GM21423 (cell line): ENCODE results near the gene EMB.
"Not testable (repeated sequence)": the region's sequence is repeated elsewhere in the genome, so short reads cannot be mapped to it uniquely, and the experiment has no call there.

Source experiments
- ATAC-seq: cut with Tn5 transposase; IDR thresholded peaks from one replicate; pipeline ENCODE4 v1.9.1; 2021; ENCODE audit warnings: mild to moderate bottlenecking, moderate library complexity; ENCODE audit not compliant: unreplicated experiment

Gene EMB

DNA sequence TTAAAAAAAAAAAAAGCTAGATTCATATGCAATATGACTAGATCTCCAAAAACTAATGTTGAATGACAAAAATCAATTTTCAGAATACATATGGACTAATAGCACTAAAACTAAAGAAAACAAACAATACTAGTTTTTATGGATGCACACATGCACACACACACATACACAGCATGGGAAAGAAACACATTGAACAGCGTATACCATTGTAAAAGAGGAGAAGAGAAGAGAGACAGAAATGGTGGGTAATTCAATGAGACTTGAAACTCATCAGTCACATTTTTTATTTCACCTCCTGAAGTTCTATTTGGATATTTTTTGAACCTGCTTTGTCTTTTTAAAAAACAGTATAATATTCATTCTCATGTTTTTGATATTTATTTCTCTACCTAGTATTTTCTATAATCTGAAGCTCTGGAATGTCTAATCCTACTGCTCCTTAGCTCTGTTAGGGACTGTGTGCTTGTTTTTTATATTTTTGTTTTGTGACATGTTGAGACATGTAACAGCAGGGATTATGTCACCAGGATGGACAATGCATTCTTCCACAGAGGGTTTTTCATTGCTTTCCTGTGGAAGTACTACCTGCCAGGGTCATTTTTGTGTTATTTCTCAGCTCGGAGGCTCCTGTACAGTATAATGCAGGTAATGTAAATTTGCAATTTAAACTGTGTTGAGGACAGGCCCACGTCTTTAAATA lies 17.8 kb downstream of the EMB start:
- not testable (repeated sequence) for ATAC-seq

GRCh38 chr5:50421184-50421950 lies 19.7 kb downstream of the EMB start:
- not testable (repeated sequence) for ATAC-seq

DNA sequence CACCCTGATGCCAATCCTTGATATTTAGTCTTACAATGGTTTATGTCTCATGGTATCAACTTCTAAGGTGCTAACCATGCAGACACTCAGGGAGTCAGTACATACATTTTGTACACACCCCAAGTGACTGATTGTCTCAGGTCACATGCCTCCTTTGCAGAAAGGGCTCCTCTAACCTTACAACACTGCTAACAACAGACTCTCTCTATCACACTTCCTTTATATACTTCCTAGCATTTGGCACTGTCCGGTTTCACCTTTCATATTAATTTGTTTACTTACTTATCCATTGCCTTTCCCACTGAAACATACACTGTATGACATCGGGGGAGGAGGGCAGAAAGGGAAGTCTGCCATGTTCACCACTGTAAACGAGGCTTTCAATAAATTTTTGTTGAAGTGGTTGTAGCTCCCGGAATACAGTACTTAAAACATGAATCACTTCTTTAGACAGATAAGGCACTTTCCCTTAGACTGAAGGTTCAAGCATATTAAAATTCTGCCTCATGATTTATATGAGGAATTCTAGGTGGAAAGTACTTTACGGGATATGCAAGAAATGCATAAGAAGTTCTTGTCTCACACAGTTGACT lies 20.6 kb downstream of the EMB start:
- no peak for ATAC-seq

GRCh38 chr5:50419656-50420055 lies 21.4 kb downstream of the EMB start:
- not testable (repeated sequence) for ATAC-seq

- not testable (repeated sequence) for ATAC-seq
Observed at GRCh38 chr5:50416637-50417036, 24.5 kb downstream of the EMB start.

- ATAC-seq, result peak; percentile 87
Observed at GRCh38 chr5:50415912-50416311, 25.2 kb downstream of the EMB start.

DNA sequence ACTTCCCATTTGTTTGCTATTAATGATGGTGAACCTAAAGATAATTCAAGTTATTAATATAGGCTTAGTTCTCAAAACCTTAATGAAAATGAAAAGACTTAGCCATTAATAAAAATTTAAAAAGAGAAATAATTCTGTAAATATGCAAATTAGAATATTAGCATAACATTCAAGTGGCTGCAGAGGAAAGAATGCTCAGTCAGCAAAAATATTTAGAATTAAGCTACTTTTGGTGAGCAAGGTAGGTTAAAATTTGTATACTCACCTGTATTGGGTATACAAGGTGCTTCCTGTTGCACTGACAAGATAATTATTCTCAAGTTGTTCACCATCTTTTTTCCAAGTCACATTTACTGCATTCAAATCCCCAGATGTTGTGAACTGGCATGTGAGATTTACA lies 30.2 kb downstream of the EMB start:
- not testable (repeated sequence) for ATAC-seq

GRCh38 chr5:50406877-50407276 lies 34.2 kb downstream of the EMB start:
- ATAC-seq, result no peak

- no peak for ATAC-seq
Observed at GRCh38 chr5:50401336-50401735, 39.8 kb downstream of the EMB start.

DNA sequence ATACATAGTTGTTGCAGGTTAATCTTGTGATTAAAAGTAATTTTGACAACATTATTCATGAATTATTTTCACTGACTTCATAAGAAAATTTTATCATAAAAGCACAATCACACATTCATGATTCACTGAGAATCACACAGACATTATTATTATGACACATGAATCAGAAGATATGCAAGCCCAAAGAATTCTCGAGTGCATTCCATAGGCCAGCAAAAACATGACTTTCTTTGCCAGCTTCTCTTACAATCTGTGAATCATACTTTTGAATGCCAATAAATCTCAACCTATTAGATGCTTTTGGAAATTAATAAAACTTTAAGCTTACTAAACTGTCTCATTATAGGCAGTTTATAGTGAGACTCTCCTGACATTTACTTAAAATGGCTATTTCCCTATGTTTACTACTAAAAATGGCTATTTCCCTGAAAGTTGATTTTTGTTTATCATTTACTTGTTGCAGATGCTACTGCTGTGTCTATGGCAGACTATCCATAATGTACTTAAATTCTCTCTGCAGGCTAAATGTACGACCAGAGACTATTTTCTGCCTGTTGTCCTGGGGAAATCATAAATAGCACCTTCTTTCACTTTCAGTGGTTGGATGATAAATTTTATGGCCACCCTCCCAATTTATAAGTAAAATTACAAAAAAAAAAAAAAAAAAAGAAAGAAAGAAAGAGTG lies 47.0 kb downstream of the EMB start:
- ATAC-seq, result not testable (repeated sequence)

DNA sequence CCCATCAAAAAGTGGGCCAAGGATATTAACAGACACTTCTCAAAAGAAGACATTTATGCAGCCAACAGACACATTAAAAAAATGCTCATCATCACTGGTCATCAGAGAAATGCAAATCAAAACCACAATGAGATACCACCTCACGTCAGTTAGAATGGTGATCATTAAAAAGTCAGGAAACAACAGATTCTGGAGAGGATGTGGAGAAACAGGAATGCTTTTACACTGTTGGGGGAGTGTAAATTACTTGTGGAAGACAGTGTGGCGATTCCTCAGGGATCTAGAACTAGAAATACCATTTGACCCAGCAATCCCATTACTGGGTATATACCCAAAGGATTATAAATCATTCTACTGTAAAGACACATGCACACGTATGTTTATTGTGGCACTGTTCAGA lies 48.8 kb downstream of the EMB start:
- ATAC-seq, result not testable (repeated sequence)

GRCh38 chr5:50384381-50384780 lies 56.7 kb downstream of the EMB start:
- ATAC-seq, result not testable (repeated sequence)

DNA sequence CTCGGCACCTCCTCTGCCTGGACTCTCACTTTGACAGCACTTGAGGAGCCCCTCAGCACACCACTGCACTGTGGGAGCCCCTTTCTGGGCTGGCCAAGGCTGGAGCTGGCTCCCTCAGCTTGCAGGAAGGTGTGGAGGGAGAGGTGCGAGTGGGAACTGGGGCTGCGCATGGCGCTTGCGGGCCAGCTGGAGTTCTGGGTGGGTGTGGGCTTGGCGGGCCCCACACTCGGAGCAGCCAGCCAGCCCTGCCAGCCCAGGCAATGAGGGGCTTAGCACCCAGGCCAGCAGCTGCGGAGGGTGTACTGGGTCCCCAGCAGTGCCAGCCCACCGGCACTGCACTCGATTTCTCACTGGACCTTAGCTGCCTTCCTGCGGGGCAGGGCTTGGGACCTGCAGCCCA lies 64.4 kb downstream of the EMB start:
- not testable (repeated sequence) for ATAC-seq

- not testable (repeated sequence) for ATAC-seq
Observed at GRCh38 chr5:50369287-50370033, 71.6 kb downstream of the EMB start.

- no peak for ATAC-seq
Observed at GRCh38 chr5:50365426-50366251, 75.4 kb downstream of the EMB start.

DNA sequence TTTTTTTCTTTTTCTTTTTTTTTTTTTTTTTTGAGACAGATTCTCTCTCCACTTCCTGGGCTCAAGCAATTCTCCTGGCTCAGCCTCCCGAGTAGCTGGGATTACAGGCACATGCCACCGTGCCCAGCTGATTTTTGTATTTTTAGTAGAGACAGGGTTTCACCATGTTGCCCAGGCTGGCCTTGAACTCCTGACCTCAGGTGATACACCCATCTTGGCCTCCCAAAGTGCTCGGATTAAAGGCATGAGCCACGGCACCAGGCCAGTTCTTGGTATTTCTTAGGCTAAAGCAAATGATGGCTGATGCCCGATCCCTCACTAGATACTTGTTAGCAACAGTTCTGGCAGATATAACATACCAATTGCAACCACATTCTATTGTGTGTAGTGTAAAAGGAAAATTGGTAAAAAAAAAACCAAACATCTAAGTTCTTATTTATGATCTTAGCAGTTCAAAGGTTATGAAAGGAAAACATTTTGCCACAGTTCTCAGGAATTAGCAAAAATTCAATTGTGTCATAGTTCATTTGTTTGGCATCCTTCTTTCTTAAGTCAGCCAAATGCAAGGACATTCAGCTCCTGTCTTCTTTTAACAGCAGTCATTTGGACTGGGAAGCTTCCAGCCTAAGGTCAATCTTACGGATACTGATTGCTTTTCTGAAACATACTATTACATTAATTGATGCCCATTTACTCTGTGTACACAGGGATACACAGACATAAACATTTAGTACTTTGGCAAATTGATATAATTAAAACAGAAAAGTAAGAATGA lies 76.4 kb downstream of the EMB start:
- not testable (repeated sequence) for ATAC-seq

DNA sequence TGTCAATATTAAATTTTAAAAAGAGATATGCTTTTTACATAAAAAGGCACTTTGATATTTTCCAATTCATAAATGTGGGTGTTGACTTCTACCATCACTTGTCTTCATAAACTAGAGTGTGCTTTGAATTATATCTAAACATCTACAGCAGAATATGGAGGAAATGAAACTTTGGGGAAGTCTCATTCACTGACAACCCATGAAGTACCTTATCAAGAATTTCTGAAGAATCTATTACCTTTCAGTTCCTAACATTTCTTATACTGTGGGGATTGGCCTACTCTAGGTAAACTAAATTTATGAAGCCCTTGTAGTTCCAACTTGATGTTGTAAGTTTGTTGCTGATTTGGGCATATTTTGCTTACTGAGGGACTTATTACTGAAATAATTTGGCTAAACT lies 81.9 kb downstream of the EMB start:
- ATAC-seq, result no peak

DNA sequence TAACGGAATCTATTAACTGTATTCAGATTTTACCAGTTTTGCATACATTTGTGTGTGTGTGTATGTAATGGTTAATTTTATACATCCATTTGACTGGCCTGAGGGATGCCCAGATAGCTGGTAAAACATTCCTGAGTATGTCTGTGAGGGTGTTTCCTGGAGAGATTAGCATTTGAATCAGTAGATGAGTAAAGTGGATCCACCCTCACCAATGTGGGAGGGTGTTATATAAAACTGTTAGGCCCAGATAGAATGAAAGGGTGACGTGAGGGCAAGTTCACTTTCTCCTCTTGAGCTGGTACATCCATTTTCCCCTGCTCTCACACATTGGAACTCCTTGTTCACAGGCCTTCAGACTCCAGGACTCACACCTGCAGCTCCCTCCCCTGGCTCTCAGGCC lies 88.7 kb downstream of the EMB start:
- ATAC-seq, result no peak
